HT1080 (cell line): Measurements from ENCODE around the gene MXD3. TPM values are rescaled to one million over a fixed set of nuclear protein-coding genes. Genes with fewer than 3 reads are reported as not detected.
A peak's percentile ranks its signal among the peaks of the same experiment; 100 is the strongest.
"Not testable (repeated sequence)": the region's sequence is repeated elsewhere in the genome, so short reads cannot be mapped to it uniquely, and the experiment has no call there.

Experiments
- DNase-seq: peaks from one replicate; pipeline ENCODE4 v3.0.0-alpha.2; 2015; ENCODE audit warnings: low read depth
- total RNA-seq: library from RNA; depleted of rRNA; stranded (reverse); fragments of >200 nt; shearing (Covaris generic); gene quantifications from 2 replicates; pipeline ENCODE4 v1.2.3, GENCODE V29; 2014

Gene MXD3
- total RNA-seq, 1 experiment from 2014 or later = 24.6 TPM

DNA sequence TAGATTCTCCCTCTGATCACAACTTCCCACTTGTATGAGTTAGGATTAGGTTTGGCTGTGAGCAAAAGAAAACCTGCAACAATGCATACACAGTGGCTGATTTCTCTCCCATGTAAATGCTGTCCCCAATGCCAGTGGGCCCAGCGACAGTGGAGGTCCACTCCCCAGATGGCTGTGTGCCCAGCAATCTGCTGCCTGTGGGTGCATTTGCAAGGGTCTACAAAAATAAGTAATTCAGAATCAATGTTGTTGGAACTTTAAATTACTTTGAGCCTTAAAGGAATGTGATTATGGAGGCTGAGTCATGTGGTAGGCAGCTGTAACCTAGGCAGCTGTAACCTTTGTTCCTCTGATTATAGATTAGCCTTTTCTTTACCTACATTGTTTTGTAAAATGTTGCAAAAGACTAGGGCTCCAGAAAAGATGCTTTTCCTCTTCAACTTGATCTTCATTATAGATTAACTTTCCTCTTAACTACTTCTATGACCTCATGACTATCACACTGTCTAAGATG, 14.2 kb upstream of the MXD3 start:
- DNase-seq = no peak

DNA sequence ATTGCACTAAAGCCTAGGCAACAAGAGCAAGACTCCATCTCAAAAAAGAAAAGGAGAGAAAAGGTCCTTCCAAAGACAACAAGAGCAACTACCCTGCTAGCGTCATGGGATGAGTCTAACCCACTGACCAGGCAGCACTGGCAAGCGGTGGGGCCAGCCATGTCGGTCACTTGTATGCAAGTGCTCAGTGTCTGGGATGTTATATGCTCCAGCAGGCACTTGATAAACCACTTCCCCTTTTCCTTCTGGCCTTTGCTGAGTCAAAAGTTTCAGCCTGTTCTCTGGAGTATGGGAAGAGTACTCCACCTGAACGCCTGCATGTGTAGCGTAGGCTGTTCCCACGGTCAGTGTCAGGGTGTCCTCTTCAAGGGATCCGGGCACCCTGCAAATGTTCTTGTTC, 9.2 kb upstream of the MXD3 start:
- DNase-seq = no peak

DNA sequence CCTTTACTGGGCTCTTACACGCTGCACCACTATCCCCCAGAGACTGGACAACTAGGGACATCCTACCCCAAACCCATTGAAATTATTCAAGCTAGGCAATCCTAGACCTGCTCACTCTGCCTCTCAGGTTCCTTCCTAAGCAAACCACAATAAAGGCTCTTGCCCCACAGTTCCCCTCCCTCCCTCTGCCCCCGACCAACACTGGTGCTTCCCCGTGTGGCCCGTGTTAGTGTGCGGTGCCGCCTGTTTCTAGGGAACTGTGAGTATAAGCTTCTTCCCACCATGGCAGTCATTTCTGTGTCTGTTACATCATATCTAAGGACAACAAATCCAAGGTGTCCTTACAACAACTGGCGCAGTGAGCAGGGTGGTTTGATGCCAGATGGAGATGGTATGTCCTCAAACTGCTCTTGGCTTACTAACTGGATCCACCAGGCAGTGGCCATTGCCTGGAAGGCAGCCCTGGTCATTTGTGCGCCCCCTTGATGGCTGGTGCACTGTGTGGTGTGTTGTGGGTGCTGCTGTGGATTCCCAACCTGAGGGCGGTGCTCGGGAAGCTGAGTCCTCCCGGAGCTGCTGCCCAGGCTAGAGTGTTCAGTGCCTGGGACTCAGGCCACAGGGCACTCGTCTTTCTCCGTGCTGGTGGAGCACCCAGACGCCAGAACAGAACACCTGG, 8.4 kb upstream of the MXD3 start:
- no peak for DNase-seq

DNA sequence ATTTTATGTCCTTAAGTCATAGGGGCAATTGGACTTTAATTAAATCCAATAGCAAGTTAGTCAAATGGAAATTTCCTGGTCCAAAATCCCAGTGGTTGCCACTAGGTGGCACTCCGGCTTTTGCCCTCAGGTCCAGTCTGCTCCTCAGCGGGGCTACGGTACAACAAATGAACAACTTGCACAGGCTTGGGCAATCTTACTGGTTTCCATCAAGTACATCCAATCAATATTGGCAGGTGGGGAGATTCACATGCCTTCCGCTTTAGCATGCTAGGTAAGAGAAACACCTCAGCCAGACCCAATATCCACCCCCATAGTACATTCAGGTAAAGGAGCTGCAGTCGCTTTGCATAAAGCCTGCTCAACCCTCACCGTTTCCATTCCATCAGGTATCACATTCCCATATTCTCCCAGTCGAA, 6.3 kb upstream of the MXD3 start:
- peak; percentile 63 for DNase-seq

DNA sequence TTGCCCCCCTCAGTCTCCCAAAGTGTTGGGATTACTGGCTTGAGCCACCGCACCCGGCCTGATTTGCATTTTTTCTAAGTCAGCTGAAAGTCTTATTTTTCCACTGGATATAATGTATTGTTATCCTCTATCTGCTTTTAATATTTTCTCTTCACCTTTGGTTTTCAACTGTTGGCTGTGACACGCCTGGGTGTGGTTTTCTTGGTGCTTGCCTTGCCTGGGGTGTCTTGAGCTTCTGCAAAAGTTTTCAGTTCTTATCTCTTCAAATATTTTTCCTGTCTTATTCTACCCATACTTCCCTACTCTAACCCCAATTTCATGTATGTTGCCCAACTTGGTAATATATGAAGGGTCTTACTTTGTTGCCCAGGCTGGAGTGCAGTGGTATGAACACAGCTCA, 4.3 kb upstream of the MXD3 start:
- no peak for DNase-seq

DNA sequence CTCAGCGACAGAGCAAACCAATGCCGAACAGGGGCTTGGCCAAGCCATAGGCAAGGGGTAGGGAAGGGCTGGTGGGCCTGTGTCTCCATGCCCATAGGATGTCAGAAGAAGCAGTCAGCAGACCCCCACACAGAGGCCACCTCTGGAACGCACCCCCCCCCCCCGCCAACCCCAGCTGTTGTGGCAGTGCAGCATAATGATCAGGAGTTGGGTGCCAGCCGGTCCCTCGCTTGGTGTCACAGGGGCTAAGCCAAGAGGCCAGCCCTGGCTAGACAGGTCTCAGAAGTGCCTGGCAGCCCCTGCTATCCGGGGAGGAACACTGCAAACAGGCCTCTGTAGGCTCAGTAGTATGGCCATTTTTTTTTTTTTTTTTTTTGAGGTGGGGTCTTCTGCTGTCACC, 3.7 kb upstream of the MXD3 start:
- no peak for DNase-seq

DNA sequence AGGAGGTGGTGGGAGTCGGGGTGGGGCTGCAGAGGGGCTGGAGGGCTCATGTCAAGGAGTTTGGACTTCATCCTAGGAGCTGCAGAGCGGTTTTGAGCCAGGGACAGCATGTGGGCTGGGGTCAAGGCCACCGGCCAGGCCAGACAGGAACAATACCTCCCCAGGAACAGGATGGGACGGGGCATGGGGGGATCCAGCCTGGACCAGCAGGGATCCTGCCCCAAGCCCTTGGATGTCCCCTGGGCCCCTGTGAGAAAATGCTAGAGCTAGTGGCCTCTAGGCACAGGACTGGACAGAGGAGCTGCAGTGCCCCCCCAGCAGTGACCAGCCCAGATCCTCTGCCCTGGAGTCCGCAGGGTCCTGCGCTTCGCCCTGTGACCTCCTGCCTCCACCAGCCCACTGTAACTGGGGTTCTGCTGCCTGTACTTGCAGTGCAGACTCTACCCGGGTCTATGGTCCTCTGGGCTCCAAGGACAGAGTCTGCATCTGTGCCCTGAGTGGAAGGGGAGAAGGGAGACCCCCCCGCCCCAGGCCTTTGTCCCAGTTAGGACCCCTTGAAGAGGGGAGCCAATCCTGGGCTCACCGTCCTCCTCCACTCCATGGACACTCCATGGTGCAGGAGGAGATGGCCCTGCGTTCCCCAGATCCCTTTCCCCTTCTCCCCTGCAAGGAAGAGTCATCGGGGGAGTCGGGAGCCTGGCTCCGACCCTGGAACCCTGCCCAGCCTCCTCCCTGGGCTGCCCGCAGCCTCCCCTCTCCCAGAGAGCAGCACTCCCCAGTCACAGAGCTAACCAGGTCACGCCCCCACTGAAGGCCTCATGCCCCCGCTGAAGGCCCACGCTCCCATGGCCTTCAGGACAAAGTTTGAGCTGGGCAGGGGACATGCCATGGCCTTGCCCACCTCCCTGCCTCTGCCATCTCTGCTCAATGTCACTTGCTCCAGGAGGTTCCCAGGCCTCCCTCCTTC, 3.0 kb upstream of the MXD3 start:
- DNase-seq = no peak

DNA sequence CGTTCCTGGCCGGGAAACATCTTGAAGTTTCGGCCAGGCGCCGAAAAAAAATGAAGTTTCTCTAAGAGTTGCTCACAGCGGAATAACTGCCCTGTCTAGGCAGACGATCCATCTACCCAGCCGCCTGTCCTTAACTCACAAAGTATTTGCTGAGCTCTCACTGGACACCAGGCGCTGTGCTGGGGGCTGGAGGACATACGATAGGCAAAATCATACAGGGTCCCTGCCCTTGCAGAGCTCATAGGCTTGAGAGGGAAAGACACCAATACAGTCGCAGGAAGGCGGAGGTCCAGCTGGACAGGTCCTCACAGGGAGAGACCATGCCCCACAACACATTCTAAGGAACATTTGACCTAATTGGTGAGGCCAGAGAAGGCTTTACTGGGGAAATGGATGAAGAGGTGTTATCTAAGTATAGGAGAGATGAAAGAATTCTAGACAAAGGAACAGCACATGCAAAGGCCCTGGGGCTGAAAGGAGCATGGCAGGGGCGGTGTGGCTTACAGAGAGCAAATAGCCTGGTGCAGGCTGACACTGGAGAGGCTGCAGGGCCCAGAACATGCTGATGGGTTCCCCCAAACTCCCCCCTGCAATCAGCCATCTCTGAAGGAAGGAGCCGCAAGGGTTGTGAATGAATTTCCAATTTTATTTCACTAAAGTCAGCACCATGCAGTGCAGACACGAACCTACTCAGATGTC, 2.0 kb upstream of the MXD3 start:
- no peak for DNase-seq

DNA sequence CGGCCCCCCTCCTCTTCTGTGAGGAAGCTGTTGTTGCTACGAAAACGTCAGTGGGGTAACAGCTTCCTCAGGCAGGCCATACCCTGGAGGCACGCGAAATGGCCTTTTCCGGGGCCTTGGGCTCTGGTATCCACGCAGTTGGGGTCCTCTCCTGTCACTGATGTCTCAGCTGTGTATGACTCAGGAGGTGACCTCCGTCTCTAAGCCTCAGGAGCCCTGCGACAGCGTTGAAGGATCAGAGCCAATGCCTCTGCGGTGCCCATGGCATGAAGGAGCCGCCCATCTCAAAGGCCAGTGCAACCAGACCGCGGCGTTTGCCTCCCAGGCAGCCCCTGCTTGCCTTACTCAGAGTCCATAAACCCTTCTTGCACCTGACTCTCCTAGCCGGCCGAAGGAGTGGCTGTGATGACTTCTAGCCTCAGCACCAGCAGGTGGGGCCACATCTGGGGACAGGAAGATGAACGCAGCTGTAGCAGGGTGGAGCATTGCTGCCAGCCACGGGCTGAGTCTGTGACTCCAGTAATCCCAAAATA, 1.0 kb upstream of the MXD3 start:
- DNase-seq = peak; percentile 62

DNA sequence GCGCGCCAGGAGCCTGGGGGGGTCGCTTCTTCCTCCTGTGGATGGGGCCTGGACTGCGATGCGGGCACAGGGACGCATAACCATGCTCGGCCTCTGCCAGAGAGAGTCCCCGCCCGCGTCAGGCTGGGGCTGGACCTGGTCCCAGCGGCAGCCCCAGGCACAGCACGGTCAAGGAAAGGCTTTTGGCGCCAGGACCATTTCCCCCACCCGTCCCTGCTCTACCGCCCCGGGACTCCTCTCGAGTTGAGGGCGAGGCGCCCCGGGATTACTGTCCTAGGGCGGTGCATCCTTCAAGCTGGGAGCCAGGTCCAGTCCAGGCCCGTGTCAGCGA, 341 bp downstream of the MXD3 start:
- DNase-seq = no peak

DNA sequence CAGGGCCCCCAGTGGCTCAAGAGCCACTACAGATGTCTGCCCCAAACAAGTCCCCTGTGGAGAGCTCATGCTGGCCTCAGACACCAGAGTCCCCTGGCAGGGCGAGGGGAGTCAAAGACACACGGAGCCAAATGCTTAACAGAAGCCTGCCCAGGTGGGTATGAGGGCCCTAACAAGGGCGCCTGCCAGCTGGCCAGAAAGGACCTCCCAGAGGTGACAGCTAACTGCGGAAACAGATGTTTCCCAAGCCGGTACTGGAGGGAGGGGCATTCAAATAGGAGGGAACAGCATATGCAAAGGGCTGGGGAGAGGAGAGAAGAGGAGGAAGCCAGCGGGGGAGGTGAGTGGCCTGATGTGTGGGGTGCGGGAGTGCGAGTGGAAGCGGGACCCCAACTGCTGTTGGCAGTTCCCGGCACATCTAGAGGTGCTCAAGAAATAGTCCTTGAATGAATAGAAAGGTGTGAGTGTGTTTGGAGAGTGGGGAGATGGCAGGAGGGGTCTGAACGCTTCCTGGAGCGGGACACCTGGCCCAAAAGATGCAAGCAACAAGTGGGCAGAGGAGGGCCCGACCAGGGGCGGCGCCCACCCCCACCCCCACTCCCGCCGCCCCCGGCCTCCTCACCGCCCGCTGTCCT, 824 bp downstream of the MXD3 start:
- DNase-seq = peak; percentile 36

DNA sequence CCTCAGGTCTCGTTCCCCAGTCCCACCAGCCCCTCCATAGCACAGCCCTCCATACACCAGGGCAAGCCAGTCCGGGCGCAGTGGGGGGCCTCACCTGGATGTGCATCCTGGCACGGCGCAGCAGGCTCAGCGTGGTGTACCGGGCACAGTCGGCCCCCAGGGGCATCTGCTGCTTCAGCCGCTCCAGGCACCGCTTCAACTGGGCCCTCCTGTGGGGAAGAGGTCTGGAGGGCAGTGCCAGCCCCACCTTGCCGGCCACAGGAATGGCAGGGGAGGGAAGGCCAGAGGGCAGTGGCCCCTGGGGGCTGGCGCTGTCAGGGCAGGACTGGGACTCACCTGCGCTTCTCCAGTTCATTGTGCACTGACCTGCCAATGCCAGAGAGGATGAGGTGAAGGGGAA, 1.4 kb downstream of the MXD3 start:
- DNase-seq = no peak

DNA sequence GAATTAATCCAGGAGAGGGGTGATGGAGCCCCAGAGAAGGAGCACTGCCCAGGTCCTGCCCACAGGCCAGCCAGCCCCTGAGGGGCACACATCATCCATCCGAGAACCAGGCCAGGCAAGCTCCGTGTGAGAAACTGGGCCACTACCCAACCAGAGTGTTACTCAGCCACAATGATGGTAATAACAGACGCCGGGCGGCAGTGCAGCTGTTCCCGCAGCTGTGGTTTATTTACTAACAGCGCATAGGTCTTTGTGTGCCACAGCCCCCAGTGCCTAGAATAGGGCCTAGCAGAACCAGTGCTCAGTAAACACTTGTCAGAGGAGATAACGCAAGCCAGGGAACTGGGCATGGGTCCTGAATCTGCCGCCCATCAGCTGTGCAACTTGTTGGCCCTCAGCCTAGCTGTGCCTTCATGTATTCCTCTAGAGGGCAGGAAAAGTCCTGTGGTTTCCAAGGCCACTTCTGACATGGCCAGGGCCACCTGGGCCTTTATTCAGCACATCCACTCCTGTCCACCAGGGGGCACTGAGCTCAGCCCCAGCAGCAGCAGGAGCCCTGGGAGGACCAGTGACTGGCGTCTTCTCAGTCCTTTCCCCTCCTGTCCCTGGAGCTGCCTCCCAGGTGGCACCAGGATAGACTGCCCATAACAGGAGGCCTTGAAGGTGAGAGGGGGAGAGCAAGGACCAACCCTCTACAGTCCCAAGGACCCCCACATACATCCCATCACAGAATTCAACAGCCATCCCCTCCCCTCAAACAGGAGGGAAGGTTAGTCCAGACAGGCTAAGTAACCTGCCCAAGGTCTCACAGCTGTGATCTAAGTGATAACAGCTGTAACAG, 2.1 kb downstream of the MXD3 start:
- DNase-seq = peak; percentile 88

DNA sequence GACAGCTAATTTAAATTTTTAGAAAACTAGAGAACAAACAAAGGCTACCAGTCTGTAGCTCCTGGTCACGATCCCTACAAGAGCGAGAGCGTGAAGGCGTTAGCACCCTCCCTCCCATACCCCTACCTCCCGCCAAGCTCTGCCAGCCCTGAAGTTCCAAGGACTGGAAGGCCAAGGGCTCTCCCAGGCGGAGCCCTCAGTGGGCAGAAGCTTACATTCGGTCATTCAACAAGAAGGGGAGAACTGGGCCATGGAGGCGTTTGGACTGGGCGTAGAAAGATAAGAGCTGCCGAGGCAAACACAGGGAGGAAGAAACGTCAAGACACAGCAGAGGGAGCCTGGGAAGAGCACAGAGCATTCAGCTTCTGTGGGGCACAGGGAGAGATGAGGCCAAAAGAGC, 3.0 kb downstream of the MXD3 start:
- DNase-seq = no peak

DNA sequence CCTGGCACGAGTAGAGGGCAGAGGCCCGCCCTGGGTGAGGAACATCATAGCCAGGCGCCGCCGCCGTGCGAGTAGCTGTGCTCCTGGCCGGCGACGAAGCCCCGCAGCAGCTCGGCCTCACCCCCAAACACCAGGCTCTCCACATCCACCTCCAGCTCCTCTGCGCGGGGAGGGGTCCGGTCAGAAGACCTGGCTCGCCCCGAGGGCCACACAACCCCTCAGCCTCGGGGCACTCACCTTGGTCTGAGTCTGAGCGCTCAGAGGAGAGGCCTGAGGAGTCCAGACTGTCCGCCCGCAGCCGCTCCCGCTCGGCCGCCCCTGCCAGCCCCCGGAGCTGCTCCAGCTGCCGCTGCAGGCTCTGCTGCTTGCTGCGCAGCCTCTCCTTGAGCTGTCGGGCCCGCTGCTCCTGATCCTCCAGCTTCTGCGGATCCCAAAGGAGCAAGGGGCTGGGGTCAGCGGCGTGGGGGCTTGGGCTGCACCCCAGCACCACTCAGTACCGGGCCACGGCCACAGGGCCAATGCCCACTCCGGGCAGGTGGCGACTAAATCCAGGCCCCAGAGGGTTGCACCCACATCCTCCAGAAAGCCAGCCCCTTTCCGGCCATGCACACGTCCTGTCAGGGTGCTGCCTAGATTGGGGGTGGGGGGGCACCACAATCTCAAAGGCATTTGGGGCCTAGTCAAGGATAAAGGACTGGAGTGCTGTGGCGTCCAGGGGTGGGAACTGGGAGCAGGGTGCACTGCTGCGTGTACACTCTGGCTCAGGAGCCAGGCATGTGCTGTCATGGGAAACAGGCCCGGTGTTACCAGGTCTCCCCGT, 3.9 kb downstream of the MXD3 start:
- no peak for DNase-seq

DNA sequence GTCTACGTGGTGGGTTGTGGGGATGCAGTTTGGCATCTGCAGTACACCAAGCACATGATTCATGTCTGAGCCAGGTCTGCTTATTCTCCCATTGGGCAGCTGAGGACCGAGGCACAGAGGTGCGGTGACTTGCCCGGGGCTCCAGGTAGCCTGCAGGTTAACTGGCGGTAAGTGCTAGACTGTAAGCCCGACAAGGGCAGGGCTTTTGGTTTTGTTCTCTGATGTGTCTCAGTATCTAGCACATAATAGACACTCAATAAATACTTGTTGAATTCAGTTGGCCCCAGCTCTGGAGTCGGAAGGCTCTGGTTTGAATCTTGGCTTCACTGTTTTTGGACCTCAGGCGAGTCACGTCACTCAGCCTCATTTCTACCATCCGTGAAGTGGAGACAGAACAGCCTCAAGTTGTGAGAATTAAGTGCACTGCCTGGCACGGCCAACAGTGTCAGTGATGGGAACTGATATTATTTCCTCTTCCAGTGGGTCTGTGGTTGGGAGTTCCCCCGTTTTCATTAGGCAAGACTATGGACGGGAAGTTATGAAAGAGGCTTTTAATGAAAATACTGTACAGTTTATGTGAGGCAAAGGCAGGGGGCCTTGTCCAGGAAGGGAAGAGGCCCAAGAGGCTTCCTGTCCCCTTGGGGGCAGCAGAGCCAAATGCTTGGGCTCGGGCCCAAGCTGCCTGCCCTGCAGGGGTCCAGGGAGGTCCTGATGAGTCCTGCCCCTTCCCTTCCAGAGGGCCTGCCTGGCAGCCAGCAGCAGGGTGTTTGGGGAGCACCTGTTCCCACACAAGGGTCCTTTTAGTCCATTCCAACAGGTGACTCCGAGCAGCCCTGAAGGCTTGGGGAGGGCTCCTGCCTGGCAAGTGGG, 4.8 kb downstream of the MXD3 start:
- peak; percentile 29 for DNase-seq

DNA sequence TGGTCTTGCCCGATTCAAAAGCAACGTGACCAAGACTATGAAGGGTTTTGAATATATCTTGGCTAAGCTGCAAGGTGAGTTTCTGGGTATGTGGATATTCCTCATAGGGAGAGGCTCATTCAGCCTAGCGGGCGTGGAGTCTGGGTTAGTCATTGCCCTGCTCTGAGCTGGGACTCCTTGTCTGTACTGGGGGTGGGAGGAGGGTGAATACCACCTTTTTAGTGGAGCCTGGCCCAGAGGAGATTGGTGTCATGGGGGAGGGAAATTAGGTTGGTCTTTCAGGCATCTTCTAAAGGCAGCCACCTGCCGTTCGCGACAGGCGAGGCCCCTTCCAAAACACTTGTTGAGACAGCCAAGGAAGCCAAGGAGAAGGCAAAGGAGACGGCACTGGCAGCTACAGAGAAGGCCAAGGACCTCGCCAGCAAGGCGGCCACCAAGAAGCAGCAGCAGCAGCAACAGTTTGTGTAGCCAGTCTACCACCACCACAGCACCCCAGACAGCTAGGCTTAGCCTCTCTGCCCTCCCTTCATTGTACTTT, 5.5 kb downstream of the MXD3 start:
- not testable (repeated sequence) for DNase-seq
